Stimulated activated CD4-positive, alpha-beta T cell treated with anti-CD3 and anti-CD28 coated beads, Interleukin-15, amount 100 ng/mL, for 24 hours (primary cell): ENCODE data around the gene DSC3.
"Not testable (repeated sequence)": the region's sequence is repeated elsewhere in the genome, so short reads cannot be mapped to it uniquely, and the experiment has no call there.

Experiments used
- DNase-seq: peaks from one replicate; pipeline ENCODE4 v3.0.0-alpha.2; 2020

Gene DSC3

GRCh38 chr18:31040686-31041270 lies 1.8 kb downstream of the DSC3 start:
- DNase-seq: no peak

DNA sequence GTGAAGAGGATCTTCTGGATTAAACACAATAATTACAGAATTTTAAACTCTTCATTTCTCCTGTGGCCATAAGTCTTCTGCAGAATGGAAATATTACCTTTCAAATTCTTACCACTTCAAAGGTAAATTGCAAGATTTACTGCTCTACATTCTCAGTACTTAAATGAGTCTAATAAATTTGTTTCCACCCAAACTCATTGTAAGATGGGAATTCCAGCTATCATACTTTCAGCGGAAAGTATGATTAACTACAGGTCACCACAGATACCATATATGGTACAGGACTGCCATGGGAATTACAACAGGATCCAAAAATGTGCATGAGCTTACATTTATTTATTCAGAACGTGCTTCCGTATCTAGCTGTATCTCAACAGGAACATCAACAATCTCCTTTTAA lies 3.1 kb downstream of the DSC3 start:
- DNase-seq: no peak

DNA sequence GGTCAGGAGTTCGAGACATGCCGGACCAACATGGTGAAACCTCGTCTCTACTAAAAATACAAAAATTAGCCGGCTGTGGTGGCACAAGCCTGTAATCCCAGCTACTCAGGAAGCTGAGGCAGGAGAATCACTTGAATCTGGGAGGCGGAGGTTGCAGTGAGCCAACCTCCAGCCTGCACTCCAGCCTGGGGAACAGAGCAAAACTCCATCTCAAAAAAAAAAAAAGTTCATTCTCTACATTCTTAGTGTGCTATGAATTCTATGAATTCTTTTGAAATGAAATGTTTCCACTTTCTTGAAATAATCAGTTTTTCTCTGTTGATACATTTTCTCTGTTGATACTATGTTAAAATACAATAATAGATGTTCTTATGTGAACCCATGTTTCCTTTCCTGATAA lies 4.9 kb downstream of the DSC3 start:
- DNase-seq: not testable (repeated sequence)

DNA sequence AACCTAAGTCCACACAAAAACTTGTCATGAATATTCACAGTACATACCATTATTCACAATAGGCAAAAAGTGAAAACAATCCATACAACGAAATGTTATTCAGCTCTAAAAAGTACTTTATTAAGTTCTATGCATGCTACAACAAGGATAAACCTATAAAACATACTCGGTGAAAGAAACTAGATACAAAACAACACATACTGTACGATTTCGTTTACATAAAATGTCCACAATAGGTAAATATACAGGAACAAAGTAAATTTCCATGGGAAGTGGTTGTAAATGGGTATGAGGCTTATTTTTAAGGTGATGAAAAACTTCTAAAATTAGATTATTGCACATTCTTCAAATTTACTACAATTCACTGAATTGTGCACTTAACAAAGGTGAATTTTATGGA lies 8.0 kb downstream of the DSC3 start:
- no peak for DNase-seq

- no peak for DNase-seq
These were observed 11.8 kb downstream of the DSC3 start for GRCh38 chr18:31030574-31031278.

DNA sequence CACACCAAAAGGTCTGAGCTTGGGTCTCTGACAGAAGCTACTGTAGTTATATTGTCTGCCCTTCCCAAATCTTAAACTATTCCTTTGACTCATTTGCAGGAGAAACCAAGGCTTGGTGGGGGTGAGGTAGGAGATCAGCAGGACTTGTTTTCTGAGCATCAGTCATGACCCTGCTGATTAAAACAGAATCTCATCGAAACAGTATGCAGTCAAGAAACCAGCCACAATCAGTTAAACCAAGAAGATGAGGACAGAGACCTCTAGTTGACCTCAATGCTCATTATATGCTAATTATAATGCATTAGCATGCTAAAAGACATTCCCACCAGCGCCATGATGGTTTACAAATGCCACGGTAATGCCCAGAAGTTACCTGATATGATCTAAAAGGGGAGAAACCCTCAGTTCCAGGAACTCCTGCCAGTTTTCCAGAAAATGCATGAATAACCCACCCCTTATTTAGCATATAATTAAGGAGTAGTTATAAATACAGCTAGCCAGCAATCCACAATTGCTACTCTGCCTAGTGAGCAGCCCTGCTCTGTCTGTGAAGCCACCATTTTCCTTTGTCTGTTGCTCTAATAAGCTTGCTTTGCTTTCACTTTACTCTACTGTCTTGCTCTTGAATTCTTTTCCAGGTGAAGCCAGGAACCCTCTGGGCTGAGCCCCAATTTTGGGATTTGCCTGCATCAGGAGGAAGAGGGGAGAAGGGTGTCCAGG lies 26.7 kb downstream of the DSC3 start:
- DNase-seq: no peak

DNA sequence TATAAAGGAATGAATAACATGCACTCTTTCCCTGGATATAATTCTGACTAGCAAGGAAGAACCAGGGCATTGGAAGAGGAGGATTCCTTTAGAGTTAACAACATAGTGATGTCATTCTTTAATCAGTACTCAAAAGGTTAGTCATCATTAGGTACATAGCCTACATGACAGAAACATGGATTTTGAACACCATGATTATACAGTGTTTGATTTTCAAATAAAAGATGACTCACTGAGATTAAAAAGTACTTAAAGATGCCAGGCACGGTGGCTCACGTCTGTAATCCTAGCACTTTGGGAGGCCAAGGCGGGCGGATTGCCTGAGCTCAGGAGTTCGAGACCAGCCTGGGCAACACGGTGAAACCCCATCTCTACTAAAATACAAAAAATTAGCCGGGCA lies 31.1 kb downstream of the DSC3 start:
- not testable (repeated sequence) for DNase-seq

DNA sequence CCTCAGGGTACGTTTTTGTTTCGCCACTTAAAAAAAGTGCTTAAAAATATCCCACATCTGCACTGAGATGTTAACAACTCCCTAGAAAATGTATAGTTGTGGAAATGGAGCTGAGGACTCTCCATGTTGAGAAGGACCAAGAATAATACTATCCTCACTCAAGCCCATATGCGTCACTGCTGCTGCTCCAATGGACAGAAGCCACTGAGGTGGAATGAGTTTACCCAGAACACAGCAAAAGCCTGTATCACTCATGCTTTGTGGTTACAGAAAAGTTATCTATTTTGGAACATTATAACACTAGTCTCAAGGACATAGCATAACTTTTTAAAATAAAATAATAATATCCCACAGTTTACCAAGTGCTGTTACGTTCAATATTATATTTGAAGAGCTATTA lies 31.9 kb downstream of the DSC3 start:
- DNase-seq: no peak

DNA sequence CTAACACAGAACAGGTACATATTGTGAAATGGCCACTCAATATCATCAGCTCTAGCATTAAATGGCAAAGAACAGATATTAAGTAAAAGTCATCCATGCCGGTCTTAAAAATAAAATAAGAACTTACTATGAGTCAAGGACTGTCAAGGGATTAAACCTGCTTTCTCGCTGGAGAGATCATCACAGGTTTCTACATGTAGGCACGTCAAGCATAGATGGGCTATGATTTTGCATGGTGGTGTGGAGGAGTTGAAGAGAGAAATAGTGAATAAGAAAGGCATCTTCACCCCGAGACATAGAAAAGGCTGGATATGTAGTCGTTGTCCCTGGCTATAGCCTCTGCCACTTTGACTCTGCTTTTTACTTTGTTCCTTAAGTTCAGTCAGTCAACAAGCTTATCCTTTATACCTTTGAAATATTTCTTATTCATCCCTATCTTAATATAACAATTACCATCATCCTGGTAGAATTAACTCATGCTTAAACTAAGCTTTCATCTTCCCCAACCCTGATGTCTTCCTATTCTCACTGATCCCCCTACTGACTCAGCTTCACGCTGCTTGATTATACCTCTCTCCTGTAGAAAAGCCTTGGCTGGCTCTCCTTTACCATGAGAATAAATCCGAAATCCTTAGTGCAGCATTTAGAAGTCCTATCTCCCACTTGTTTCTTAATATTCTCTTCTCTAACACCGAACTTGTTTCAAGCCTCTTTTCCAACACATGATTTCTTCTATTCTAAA lies 42.5 kb downstream of the DSC3 start:
- no peak for DNase-seq

GRCh38 chr18:30999186-30999585 lies 43.4 kb downstream of the DSC3 start:
- DNase-seq: no peak

DNA sequence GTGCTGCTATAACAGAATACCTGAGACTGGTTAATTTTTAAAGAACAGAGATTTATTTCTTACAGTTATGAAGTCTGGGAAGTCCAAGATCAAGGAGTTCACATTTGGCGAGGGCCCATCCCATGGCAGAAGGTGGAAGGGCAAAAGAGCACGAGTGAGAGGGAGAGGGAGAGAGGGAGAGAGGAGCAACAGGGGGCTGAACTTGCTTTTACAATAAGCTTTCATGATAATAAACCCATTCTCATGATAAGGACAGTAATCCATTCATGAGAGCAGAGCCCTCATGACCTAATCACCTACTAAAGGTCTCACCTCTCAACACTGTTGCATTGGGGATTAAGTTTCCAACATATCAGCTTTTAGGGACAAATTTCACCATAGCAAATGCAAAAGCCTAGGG lies 45.3 kb downstream of the DSC3 start:
- no peak for DNase-seq

- no peak for DNase-seq
These were observed 50.3 kb downstream of the DSC3 start for GRCh38 chr18:30992231-30992630.

DNA sequence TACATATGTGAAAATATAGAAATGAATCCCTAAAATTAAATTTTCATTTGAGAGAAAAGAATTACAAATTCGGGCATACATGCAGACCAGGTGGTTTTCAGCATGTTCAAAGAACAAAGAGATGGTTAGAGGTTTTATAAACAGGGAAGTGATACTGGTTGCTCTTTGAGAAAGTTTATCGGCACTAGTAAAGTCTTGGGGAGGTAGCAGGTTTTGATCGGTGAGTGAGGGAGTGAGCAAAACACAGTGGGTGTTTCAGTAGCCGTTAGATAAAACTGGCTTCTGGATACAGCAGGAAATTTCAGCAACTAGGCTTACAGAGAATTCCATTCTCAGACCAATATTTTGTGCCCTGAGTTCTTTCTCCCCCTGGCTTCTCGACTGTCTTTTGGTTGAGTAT lies 51.1 kb downstream of the DSC3 start:
- no peak for DNase-seq

DNA sequence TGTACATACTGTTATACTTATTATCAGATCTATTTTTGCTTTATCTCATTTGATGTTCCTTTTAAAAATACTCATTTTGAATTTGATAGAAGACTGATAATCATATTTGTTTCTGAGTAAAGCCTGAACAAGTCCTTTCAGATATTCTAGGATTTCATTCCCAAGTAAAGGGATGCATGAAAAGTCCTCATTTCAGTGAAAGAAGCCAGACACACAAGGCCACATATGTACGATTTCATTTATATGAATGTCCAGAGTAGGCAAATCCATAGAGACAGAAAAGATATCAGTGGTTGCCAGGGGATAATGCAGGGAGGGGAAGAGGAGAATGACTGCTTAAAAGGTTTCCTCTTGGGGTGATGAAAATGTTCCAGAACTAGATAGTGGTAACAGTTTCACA lies 53.4 kb downstream of the DSC3 start:
- DNase-seq: no peak

DNA sequence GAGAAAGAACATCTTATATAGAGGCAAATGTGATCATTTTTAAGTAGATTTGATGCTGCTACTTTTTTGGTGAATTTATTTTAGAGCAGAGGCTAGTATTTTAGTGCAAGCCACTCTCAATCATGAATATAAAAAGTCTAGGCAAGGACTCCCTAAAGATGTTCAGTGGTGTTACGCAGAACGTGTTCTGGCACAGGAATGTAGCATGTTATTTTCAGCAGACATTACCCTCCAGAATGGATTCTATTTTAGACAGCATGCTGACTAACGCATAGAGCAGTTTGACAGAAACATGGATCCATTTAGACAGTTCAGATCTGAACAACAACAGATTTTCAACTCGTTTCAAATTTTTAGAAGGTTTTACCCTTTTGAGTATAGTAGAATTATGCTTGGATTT lies 54.1 kb downstream of the DSC3 start:
- no peak for DNase-seq

DNA sequence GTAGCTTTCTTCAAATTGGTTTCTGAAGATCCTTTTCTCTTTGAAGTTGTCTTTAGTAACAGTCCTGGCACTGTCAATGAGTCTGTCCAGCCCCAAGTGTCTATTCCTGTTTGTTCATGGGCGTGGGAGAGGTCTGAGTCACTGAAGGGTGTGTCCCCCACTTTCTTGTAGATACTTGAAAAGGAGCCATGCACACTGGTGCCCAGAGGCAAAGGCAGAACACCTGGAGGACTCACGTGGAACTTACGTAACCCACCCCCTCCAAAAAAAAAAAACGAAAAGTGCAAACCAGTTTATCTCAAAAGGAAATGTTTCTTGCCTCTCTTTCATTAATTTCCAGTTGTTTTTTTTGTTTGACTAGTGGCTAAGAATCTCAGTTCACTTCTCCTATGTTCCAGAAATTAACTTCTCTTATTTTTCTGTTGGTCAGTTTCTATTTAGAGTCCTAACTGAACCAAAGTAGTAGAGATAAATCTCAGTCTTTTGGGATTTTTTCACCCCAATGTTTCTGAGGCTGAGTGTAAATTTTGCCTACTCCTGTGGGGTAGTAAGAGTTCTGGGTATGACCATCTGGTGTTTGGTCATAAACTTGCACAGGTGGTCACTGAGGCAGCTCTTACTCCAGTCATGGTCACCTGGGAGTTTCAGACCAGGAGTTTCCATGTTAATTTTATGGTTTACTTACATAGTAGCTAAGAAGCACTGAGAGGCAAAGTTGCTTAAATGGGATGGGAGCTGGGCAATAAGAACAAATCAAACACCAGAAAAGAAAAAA lies 54.9 kb downstream of the DSC3 start:
- no peak for DNase-seq

DNA sequence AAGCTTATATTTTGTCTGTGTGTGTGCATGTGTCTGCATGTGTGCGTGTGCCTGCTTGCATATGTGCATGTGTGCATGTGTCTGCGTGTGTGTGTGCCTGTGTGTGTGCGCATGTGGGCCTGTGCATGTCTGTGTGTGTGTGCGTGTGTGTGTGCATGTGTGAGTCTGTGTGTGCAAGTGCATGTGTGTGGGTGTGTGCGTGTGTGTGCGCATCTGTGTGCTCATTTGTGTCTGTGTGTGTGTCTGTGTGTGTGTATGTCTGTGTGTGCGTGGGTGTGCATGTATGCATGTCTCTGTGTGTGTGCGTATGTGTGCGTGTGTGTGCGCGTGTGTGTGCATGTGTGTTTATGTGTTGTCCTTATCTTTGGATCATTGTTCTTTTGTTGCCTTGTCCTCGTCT lies 56.8 kb downstream of the DSC3 start:
- DNase-seq: no peak

GRCh38 chr18:30982285-30982992 lies 60.1 kb downstream of the DSC3 start:
- no peak for DNase-seq

- DNase-seq: not testable (repeated sequence)
These were observed 64.5 kb downstream of the DSC3 start for GRCh38 chr18:30978091-30978490.

DNA sequence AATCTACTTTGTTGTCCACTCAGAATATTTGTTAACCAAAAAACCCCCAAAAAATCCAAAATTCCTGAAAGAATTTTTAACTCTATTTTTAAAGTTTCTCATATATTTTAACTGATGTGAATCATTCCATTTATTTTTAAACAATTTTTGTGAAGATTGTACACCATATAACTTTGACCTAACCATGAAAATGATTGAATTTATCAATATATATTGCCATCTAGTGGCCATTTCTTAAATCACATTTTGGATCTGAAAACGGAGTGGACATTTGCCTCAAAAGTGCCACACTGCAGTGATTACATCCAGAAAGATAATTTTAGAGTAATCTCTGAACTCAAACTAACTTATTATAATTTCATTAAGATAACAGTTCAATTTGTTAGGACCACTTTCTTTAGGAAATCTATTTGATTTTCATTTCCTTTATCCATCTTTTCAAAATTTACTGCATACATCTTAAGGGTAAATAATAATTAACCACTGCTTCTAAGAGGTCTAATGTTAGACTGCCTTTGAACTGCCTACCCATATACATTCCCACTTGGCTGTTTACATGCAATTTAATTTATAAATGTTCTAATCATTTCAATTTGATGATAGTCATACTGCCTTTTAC lies 71.1 kb downstream of the DSC3 start:
- no peak for DNase-seq

GRCh38 chr18:30970196-30970816 lies 72.2 kb downstream of the DSC3 start:
- DNase-seq: no peak
